Neural progenitor cell (in vitro differentiated cells): ENCODE measurements around the gene CSF1.

ENCODE experiments used
- CTCF ChIP-seq: fragments of 200-600 bp; sonication (generic); IDR thresholded peaks from 2 replicates; pipeline ENCODE4 v1.5.1; 2017; ENCODE audit warnings: antibody characterized with exemption, mild to moderate bottlenecking
- EZH2 ChIP-seq: fragments of 200-600 bp; sonication (generic); IDR thresholded peaks from 2 replicates; pipeline ENCODE4 v1.6.1; 2017; ENCODE audit warnings: antibody characterized with exemption, mild to moderate bottlenecking, moderate library complexity

- no peak for TF ChIP-seq EZH2
- no peak for TF ChIP-seq CTCF
Observed at GRCh38 chr1:109932679-109933078, 22.0 kb downstream of the CSF1 start.
